Measurements from ENCODE around the gene THOC6. TPM values are rescaled to one million over a fixed set of nuclear protein-coding genes. Genes with fewer than 3 reads are reported as not detected.

THOC6 gene
- total RNA-seq, 4 donors from 2014 or later, result 13.2 to 22.1 (median 20.1) TPM

DNA sequence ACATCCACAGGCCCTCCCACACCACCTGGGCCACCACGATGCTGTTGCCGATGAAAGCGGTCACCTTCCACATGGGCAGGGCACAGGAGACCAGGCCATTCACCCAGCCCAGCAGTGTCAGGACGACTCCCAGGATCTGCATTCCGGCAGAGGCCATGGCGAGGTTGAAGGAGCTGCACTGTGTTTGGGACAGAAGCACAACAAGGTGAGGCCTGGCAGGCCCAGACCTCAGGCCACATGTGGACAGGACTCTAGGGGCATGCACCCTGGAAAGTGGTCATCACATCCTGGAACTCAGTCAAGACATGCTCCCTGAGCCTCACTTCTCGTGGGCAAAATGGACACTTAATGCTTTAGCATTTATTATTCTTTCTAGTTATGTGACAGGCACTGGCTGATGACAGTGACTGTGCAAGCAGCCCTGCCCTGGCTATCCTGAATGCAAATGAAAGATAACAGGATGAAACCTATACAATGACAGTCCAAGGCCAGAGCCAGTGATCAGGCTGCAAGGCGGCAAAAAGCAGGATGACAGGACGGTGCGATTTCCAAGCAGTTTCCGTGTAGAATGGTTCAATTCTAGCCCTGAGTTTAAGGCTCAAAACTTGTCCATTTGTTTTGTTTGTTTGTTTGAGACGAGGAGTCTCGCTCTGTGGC, 7.8 kb upstream of the THOC6 start:
- intact Hi-C loops (cut with DNase I; ENCODE audit: low total_unique reads), result no loop called here
- no peak overlapping the region for H3K4me3 ChIP-seq (ENCODE audit: low read depth, poor library complexity, severe bottlenecking)
- DNase-seq (ENCODE audit: low spot score in 2 of 2), result no peak
- TF ChIP-seq POLR2A (IDR thresholded peaks at IDR 0.05), result no peak
- TF ChIP-seq, protein P1, sequence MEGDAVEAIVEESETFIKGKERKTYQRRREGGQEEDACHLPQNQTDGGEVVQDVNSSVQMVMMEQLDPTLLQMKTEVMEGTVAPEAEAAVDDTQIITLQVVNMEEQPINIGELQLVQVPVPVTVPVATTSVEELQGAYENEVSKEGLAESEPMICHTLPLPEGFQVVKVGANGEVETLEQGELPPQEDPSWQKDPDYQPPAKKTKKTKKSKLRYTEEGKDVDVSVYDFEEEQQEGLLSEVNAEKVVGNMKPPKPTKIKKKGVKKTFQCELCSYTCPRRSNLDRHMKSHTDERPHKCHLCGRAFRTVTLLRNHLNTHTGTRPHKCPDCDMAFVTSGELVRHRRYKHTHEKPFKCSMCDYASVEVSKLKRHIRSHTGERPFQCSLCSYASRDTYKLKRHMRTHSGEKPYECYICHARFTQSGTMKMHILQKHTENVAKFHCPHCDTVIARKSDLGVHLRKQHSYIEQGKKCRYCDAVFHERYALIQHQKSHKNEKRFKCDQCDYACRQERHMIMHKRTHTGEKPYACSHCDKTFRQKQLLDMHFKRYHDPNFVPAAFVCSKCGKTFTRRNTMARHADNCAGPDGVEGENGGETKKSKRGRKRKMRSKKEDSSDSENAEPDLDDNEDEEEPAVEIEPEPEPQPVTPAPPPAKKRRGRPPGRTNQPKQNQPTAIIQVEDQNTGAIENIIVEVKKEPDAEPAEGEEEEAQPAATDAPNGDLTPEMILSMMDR (IDR thresholded peaks at IDR 0.05), result no peak
- 76 to 89% methylated on average over 13 of the region's 13 CpGs for WGBS, 2 donors

DNA sequence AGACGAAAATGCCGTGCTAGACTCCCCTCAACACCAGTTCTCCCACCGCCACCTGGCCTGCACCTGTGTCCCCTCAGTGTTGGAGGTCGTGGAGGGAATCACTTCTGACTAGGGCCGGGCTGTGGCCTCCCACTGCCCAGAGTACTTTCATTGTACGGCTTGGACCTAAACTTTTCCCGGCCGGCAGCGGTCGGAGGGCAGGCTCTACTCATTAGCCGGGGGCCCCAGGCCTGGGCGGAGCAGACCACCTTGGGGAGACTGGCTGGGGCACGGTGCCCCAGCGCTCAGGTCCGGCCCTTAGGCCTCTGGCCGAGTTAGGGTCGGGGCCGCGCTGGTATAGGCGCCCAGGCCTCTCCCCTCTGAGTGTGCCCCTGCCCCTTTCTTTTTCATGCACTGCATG, 6.5 kb upstream of the THOC6 start:
- no peak for DNase-seq (ENCODE audit: low spot score in 2 of 2)
- 64 to 72% methylated on average over 20 of the region's 20 CpGs for WGBS, 2 donors
- intact Hi-C loops (cut with DNase I; ENCODE audit: low total_unique reads), result no loop called here
- TF ChIP-seq, protein P1 (IDR thresholded peaks at IDR 0.05), result no peak
- TF ChIP-seq POLR2A (IDR thresholded peaks at IDR 0.05), result no peak
- H3K4me3 ChIP-seq (ENCODE audit: low read depth, poor library complexity, severe bottlenecking), result no peak overlapping the region

DNA sequence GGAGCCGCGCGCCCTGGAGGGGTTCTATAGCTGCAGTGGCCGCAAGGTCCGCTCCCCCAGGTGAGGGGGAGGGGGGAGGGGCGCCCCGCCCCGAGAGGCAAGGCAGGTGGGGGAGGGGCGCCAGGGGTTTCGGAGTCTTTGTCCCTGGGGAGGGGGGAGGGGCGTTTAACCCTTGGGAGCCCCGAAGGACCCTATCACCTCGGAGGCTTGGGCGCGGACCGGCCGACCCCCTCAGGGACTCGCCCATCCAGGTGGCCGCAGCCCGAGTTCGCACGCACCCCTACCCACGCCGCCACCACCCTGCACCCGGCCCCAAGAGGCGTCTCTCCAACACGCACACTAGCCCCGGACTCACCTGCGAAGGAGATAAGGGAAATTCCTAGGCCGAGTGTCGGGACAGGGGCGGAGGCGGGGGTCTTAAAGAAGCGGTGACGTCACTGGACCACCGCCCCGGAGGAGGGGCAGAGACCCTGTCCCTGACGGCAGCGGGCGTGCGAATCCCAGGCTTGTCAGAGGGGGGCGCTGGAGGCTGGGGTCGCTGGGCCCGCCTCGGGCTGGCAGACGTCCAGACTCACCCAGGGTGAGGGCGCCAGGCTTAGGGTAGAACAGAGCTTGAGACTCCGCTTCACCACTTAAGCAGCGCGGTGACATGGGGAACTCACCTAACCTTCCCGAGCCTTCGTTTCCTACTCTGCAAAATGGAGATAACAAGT, 5.9 kb upstream of the THOC6 start, which contains the start of gene CLDN6:
Gene CLDN6, minus strand, starts transcription at position 390 of the 713 bp plus-strand sequence. CDS start 2,162 bp downstream, outside the sequence.
- 5 to 19% methylated on average over 22 to 31 of the region's 52 CpGs for WGBS, 2 donors
- TF ChIP-seq, protein P1 (IDR thresholded peaks at IDR 0.05), result no peak
- TF ChIP-seq POLR2A (IDR thresholded peaks at IDR 0.05), result no peak
- no peak for DNase-seq (ENCODE audit: low spot score in 2 of 2)
- H3K4me3 ChIP-seq (ENCODE audit: low read depth, poor library complexity, severe bottlenecking), result no peak within 1 kb of the TSS
- intact Hi-C loops (cut with DNase I; ENCODE audit: low total_unique reads), result no loop called here

GRCh38 chr16:3019594-3020246, 4.1 kb upstream of the THOC6 start:
- no peak for TF ChIP-seq POLR2A (IDR thresholded peaks at IDR 0.05)
- TF ChIP-seq, protein P1 (IDR thresholded peaks at IDR 0.05), result no peak
- WGBS, 2 donors, result 29 to 33% methylated on average over 38 to 40 of the region's 40 CpGs
- intact Hi-C loops (cut with DNase I; ENCODE audit: low total_unique reads), result no loop called here
- peak overlapping the region; percentile 58 for H3K4me3 ChIP-seq (ENCODE audit: low read depth, poor library complexity, severe bottlenecking)
- no peak for DNase-seq (ENCODE audit: low spot score in 2 of 2)

GRCh38 chr16:3020247-3020603, 3.6 kb upstream of the THOC6 start, which contains the start of gene TNFRSF12A:
Gene TNFRSF12A (plus strand): TSS chr16:3020368. CDS start chr16:3020398, 30 bp downstream.
- intact Hi-C loops (cut with DNase I; ENCODE audit: low total_unique reads), result no loop called here
- TF ChIP-seq, protein P1 (IDR thresholded peaks at IDR 0.05), result no peak
- peak in 1 of 2 donors; percentile 9 for TF ChIP-seq POLR2A (IDR thresholded peaks at IDR 0.05)
- DNase-seq (ENCODE audit: low spot score in 2 of 2), result peak; percentile 54 to 94
- peak within 1 kb of the TSS; percentile 58 for H3K4me3 ChIP-seq (ENCODE audit: low read depth, poor library complexity, severe bottlenecking)
- WGBS, 2 donors, result 1 to 2% methylated on average over 29 to 43 of the region's 49 CpGs
